Upper lobe of left lung (tissue), 6 donors: ENCODE results near the gene CRISP1. TPM values are rescaled to one million over a fixed set of nuclear protein-coding genes. Genes with fewer than 3 reads are reported as not detected.

Experiments
- ATAC-seq, 2 donors: fragments of 200-7000 bp; cut with Tn5 transposase; one replicate each; pipeline ENCODE4 v1.9.1; 2022; ENCODE audit warnings: mild to moderate bottlenecking in 2 of 2, moderate library complexity in 2 of 2; ENCODE audit not compliant: low FRiP score in 2 of 2
- DNase-seq, 2 donors: peaks; one replicate each; pipeline ENCODE4 v3.0.0-alpha.2; 2019 to 2020
- H3K27ac ChIP-seq, 4 donors: fragments of 200-600 bp; sonication (generic); one replicate each; pipeline ENCODE4 v1.5.1; 2016 to 2019
- H3K27me3 ChIP-seq, 4 donors: fragments of 200-600 bp; sonication (generic); one replicate each; pipeline ENCODE4 v1.5.1; 2017 to 2019
- H3K36me3 ChIP-seq, 4 donors: fragments of 200-600 bp; sonication (generic); one replicate each; pipeline ENCODE4 v1.5.1; 2016 to 2019
- H3K4me1 ChIP-seq, 4 donors: fragments of 200-600 bp; sonication (generic); one replicate each; pipeline ENCODE4 v1.5.1; 2018 to 2019
- H3K4me3 ChIP-seq, 4 donors: fragments of 200-600 bp; sonication (generic); one replicate each; pipeline ENCODE4 v1.5.1; 2017 to 2019; ENCODE audit warnings: mild to moderate bottlenecking in 2 of 4, moderate library complexity in 1 of 4
- H3K9me3 ChIP-seq, 4 donors: fragments of 200-600 bp; sonication (generic); one replicate each; pipeline ENCODE4 v1.5.1; 2018 to 2019
- EP300 ChIP-seq, 4 donors: sonication (generic); formaldehyde crosslinking; IDR thresholded peaks; one replicate each; pipeline ENCODE4 v1.5.1; 2017; ENCODE audit warnings: antibody characterized with exemption in 4 of 4, control low read depth in 2 of 4
- POLR2A ChIP-seq, 4 donors: fragments of 450-650 bp; IDR thresholded peaks; one replicate each; pipeline ENCODE4 v1.5.1; 2016 to 2017; ENCODE audit warnings: antibody characterized with exemption in 4 of 4, mild to moderate bottlenecking in 2 of 4
- POLR2AphosphoS5 ChIP-seq, 2 donors: sonication (generic); formaldehyde crosslinking; IDR thresholded peaks; one replicate each; pipeline ENCODE4 v1.5.1; 2017; ENCODE audit warnings: antibody characterized with exemption in 2 of 2
- WGBS, 2 donors: methylation state at CpG; one replicate each; pipeline ENCODE4 v1.1.5; 2017 to 2018; 5-methylcytosine and 5-hydroxymethylcytosine counted together
- total RNA-seq, 6 donors: library from RNA; depleted of rRNA in 4 of 6; stranded (reverse); fragments of >200 nt in 4 of 6; gene quantifications; one replicate each; pipeline versions ENCODE4 v1.1.0 to v1.2.1, GENCODE V29; 2016 to 2021
- TF ChIP-seq, protein P1 (sequence below), 6 experiments: fragments of 450-650 bp in 4 of 6; fragments of 200-600 bp in 2 of 6; sonication (generic) in 2 of 6; IDR thresholded peaks; one replicate each; pipeline ENCODE4 v1.5.1; 2016 to 2019; ENCODE audit warnings: antibody characterized with exemption in 6 of 6
- donor health status: DM: no; HTN: no; CAD: no; lungs with moderate emphysema.
- donor health status: DM: no; HTN: yes; CAD: no; lungs with severe emphysema.

CRISP1 gene
- total RNA-seq, 6 donors from 2014 or later = not detected

DNA sequence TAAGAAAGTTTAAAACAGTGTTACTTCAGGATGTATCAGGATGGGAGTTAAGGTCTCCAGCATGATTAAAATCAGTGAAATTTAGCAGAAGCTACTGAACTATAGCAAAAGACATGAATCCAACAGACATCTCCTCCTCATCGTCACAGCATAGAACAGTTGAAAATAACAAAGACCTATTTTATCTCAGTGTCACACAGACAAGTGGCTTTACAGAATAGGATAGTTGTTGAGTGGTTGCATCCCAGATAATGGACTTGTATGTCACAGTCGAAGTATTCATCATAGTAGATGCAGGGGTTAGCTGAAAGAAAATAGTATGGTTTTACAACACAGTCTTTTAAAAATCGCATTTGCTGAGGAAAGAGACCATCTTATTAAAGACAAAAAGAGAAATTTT is 31.2 kb downstream of the CRISP1 start:
- 85 to 86% methylated on average over 3 of the region's 3 CpGs for WGBS, 2 donors
- Histone ChIP-seq H3K4me1 (no peaks in the 10 kb centered on the region), H3K9me3 (no peaks in the 10 kb centered on the region), H3K36me3 (no peaks in the 10 kb centered on the region), H3K27ac (no peak overlapping the region), H3K4me3 (no peak overlapping the region), H3K27me3 (no peaks in the 10 kb centered on the region)
- no peak for DNase-seq
- no peak for ATAC-seq
- TF ChIP-seq POLR2AphosphoS5 (IDR thresholded peaks at IDR 0.05) = no peak
- TF ChIP-seq EP300 (IDR thresholded peaks at IDR 0.05) = no peak
- TF ChIP-seq, protein P1, sequence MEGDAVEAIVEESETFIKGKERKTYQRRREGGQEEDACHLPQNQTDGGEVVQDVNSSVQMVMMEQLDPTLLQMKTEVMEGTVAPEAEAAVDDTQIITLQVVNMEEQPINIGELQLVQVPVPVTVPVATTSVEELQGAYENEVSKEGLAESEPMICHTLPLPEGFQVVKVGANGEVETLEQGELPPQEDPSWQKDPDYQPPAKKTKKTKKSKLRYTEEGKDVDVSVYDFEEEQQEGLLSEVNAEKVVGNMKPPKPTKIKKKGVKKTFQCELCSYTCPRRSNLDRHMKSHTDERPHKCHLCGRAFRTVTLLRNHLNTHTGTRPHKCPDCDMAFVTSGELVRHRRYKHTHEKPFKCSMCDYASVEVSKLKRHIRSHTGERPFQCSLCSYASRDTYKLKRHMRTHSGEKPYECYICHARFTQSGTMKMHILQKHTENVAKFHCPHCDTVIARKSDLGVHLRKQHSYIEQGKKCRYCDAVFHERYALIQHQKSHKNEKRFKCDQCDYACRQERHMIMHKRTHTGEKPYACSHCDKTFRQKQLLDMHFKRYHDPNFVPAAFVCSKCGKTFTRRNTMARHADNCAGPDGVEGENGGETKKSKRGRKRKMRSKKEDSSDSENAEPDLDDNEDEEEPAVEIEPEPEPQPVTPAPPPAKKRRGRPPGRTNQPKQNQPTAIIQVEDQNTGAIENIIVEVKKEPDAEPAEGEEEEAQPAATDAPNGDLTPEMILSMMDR (IDR thresholded peaks at IDR 0.05) = no peak
- TF ChIP-seq POLR2A (IDR thresholded peaks at IDR 0.05) = no peak

DNA sequence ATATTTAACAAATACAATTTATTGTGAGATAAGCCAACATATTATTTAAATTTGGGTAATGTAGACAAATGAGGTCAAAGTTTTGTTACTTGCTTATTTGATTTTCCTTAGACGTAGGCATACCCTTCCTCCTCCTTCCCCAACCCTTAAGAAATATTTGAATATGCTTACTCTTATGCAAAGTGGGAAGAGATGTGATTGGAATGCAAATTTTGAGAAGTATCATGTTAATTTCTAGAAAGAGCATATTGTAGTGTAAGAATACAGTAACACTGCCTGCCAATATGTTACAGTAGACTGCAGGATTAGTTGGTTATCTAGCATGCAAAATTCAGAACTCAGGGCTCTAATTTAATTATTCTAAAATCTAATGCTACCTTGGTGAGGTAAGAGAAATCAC is 32.9 kb downstream of the CRISP1 start:
- 69 to 90% methylated on average over 1 of the region's 1 CpG for WGBS, 2 donors
- H3K4me3 ChIP-seq = no peak overlapping the region
- H3K9me3 ChIP-seq = no peaks in the 10 kb centered on the region
- ATAC-seq = no peak
- H3K4me1 ChIP-seq = no peaks in the 10 kb centered on the region
- no peaks in the 10 kb centered on the region for H3K27me3 ChIP-seq
- no peaks in the 10 kb centered on the region for H3K36me3 ChIP-seq
- H3K27ac ChIP-seq = no peak overlapping the region
- no peak for TF ChIP-seq POLR2A (IDR thresholded peaks at IDR 0.05)
- no peak for TF ChIP-seq POLR2AphosphoS5 (IDR thresholded peaks at IDR 0.05)
- no peak for TF ChIP-seq EP300 (IDR thresholded peaks at IDR 0.05)
- TF ChIP-seq, protein P1 (IDR thresholded peaks at IDR 0.05) = no peak
- DNase-seq = no peak

DNA sequence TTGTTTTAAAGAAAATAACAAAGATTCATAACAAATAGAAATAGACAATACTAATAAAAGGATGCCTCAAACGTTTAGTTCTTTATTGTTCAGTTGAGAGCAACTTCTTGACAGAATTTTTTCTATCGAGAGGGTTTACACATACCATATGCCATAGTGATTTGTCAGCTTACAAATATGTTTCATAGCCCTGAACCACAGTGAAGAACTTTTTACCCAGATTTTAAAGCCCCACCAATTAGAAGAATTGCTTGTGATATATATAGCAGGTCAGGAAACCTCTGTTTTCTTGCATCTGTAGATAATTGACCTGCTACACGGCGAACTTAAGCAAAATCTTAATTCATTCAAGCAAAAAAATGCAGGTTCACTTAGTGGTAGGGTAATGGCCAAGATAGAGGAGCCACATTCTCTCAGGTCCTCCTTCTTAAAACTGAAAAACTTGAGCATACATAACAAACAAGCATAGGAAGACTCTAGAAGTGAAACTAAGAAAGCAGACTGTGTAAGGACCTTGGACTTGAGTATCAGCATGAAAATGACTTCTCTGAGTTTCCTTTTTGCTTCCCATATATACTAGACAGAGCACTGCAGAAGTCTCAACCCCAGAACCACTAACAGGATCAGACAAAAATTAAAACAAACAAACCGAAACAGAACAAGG is 39.5 kb downstream of the CRISP1 start:
- Histone ChIP-seq H3K9me3 (no peaks in the 10 kb centered on the region), H3K27me3 (no peaks in the 10 kb centered on the region), H3K27ac (no peak overlapping the region), H3K4me1 (no peaks in the 10 kb centered on the region), H3K4me3 (no peak overlapping the region), H3K36me3 (no peaks in the 10 kb centered on the region)
- ATAC-seq (no peak), DNase-seq (no peak)
- 35 to 50% methylated on average over 5 of the region's 5 CpGs for WGBS, 2 donors
- no peak for TF ChIP-seq POLR2AphosphoS5 (IDR thresholded peaks at IDR 0.05)
- no peak for TF ChIP-seq EP300 (IDR thresholded peaks at IDR 0.05)
- TF ChIP-seq, protein P1 (IDR thresholded peaks at IDR 0.05) = no peak
- no peak for TF ChIP-seq POLR2A (IDR thresholded peaks at IDR 0.05)

DNA sequence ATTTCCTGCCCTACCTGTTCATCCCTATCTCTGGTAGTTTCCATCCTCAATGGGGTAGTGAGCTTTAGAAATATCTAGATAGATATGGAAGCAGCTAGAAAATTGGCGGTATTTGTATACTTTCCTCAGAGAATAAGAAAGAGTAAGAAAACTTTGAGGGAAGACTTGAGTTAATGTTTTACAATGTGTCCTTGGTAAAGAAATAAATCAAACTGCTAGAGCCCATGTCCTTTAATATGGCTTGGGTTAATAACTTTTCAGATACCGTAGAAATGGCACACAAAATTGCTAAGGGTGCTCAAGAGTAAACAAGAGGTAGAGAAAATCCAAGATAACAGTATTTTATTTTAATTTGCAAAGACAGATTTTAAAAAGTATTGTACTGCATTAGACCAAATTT is 51.2 kb downstream of the CRISP1 start:
- TF ChIP-seq EP300 (IDR thresholded peaks at IDR 0.05) (no peak), POLR2AphosphoS5 (IDR thresholded peaks at IDR 0.05) (no peak), POLR2A (IDR thresholded peaks at IDR 0.05) (no peak)
- TF ChIP-seq, protein P1 (IDR thresholded peaks at IDR 0.05) = no peak
- Histone ChIP-seq H3K4me1 (no peaks in the 10 kb centered on the region), H3K36me3 (no peaks in the 10 kb centered on the region), H3K27me3 (no peaks in the 10 kb centered on the region), H3K9me3 (no peaks in the 10 kb centered on the region), H3K4me3 (no peak overlapping the region), H3K27ac (no peak overlapping the region)
- 82 to 87% methylated on average over 2 of the region's 2 CpGs for WGBS, 2 donors
- ATAC-seq (no peak), DNase-seq (no peak)

DNA sequence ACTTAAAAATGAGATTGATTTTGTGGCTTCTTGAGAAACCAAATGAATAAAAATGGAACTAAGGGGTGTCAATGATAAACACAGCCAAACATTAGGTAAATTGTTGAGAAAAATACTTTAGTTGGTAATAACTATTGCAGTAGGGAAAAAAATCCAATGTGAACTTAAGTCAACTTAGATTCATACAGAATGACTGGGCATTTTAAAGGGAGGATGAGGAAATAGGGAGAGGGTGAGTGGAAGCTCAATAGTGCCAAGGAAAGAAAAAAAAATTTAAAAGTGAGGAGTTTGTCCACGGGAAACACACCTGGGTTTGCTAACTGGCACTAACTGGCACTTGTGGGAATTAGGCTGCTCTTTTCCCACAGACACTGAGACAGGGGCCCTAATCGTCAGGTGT is 53.1 kb downstream of the CRISP1 start:
- Histone ChIP-seq H3K36me3 (no peaks in the 10 kb centered on the region), H3K27ac (no peak overlapping the region), H3K4me1 (no peaks in the 10 kb centered on the region), H3K9me3 (no peaks in the 10 kb centered on the region), H3K4me3 (no peak overlapping the region), H3K27me3 (no peaks in the 10 kb centered on the region)
- DNase-seq (no peak), ATAC-seq (no peak)
- 65 to 68% methylated on average over 2 of the region's 2 CpGs for WGBS, 2 donors
- TF ChIP-seq EP300 (IDR thresholded peaks at IDR 0.05) (no peak), POLR2A (IDR thresholded peaks at IDR 0.05) (no peak), POLR2AphosphoS5 (IDR thresholded peaks at IDR 0.05) (no peak)
- TF ChIP-seq, protein P1 (IDR thresholded peaks at IDR 0.05) = no peak
